ENCODE results near the gene CCNL1.

Gene CCNL1

GRCh38 chr3:157190380-157190872, 30.5 kb upstream of the CCNL1 start (continued):
- TF ChIP-seq ZFP3 (CRISPR knock-in tag; IDR thresholded peaks at IDR 0.05) = no peak
- TF ChIP-seq TCF4 (CRISPR knock-in tag; IDR thresholded peaks at IDR 0.05; ENCODE audit: borderline replicate concordance) = no peak
- no peak for TF ChIP-seq ZC3H10 (CRISPR knock-in tag; IDR thresholded peaks at IDR 0.05)

GRCh38 chr3:157188391-157188790, 28.4 kb upstream of the CCNL1 start:
- no peak for ATAC-seq
- TF ChIP-seq ZNF565 (CRISPR knock-in tag; conservative IDR thresholded peaks at IDR 0.05; ENCODE audit: low read depth) (no peak), GLIS3 (CRISPR knock-in tag; IDR thresholded peaks at IDR 0.05) (no peak), TCF4 (CRISPR knock-in tag; IDR thresholded peaks at IDR 0.05; ENCODE audit: borderline replicate concordance) (no peak)

GRCh38 chr3:157182879-157183278, 22.9 kb upstream of the CCNL1 start:
- ATAC-seq = no peak
- no peak for TF ChIP-seq ESRRG (CRISPR knock-in tag; IDR thresholded peaks at IDR 0.05)
- TF ChIP-seq TSHZ2 (CRISPR knock-in tag; IDR thresholded peaks at IDR 0.05) = no peak
- TF ChIP-seq OSR1 (CRISPR knock-in tag; IDR thresholded peaks at IDR 0.05) = no peak
- TF ChIP-seq, protein P1, sequence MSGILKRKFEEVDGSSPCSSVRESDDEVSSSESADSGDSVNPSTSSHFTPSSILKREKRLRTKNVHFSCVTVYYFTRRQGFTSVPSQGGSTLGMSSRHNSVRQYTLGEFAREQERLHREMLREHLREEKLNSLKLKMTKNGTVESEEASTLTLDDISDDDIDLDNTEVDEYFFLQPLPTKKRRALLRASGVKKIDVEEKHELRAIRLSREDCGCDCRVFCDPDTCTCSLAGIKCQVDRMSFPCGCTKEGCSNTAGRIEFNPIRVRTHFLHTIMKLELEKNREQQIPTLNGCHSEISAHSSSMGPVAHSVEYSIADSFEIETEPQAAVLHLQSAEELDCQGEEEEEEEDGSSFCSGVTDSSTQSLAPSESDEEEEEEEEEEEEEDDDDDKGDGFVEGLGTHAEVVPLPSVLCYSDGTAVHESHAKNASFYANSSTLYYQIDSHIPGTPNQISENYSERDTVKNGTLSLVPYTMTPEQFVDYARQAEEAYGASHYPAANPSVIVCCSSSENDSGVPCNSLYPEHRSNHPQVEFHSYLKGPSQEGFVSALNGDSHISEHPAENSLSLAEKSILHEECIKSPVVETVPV (CRISPR knock-in tag; IDR thresholded peaks at IDR 0.05) = no peak
- no peak for TF ChIP-seq ZFP3 (CRISPR knock-in tag; IDR thresholded peaks at IDR 0.05)
- TF ChIP-seq CSDC2 (CRISPR knock-in tag; IDR thresholded peaks at IDR 0.05) = no peak
- no peak for TF ChIP-seq TOX (CRISPR knock-in tag; IDR thresholded peaks at IDR 0.05; ENCODE audit: borderline replicate concordance)
- TF ChIP-seq ZFP30 (CRISPR knock-in tag; IDR thresholded peaks at IDR 0.05) = no peak
- no peak for TF ChIP-seq TCF4 (CRISPR knock-in tag; IDR thresholded peaks at IDR 0.05; ENCODE audit: borderline replicate concordance)
- TF ChIP-seq ISL1 (CRISPR knock-in tag; IDR thresholded peaks at IDR 0.05) = no peak
- TF ChIP-seq GLIS3 (CRISPR knock-in tag; IDR thresholded peaks at IDR 0.05) = no peak
- TF ChIP-seq, protein P2, sequence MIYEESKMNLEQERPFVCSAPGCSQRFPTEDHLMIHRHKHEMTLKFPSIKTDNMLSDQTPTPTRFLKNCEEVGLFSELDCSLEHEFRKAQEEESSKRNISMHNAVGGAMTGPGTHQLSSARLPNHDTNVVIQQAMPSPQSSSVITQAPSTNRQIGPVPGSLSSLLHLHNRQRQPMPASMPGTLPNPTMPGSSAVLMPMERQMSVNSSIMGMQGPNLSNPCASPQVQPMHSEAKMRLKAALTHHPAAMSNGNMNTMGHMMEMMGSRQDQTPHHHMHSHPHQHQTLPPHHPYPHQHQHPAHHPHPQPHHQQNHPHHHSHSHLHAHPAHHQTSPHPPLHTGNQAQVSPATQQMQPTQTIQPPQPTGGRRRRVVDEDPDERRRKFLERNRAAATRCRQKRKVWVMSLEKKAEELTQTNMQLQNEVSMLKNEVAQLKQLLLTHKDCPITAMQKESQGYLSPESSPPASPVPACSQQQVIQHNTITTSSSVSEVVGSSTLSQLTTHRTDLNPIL (CRISPR knock-in tag; IDR thresholded peaks at IDR 0.05; ENCODE audit: low read depth) = no peak
- TF ChIP-seq SNAI2 (CRISPR knock-in tag; IDR thresholded peaks at IDR 0.05) = no peak
- no peak for TF ChIP-seq RARB (CRISPR knock-in tag; IDR thresholded peaks at IDR 0.05)
- no peak for TF ChIP-seq POU6F1 (CRISPR knock-in tag; IDR thresholded peaks at IDR 0.05; ENCODE audit: borderline replicate concordance, low read depth)
- no peak for TF ChIP-seq PPARA (CRISPR knock-in tag; IDR thresholded peaks at IDR 0.05; ENCODE audit: borderline replicate concordance)

DNA sequence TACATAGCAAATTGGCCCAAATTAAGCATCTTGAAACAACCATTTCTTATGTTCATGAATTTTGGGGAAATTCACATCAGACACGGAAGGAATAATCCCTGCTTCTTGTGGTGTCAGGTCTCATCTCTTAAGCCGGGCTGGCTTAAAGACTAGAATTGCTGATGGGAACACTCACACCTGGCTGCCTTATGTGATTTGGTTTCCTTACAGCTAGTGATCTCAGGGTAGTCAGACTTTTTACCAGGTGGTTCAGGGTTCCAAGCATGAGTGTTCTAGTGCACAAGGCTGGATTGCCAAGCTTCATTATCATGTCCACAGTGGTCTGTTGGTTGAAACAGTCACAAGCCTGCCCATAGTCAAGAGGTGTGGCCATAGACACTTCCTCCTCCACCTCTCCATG, 20.3 kb upstream of the CCNL1 start:
- no peak for TF ChIP-seq ZFP3 (CRISPR knock-in tag; IDR thresholded peaks at IDR 0.05)
- TF ChIP-seq ARNTL (CRISPR knock-in tag; IDR thresholded peaks at IDR 0.05; ENCODE audit: borderline replicate concordance, low read depth) = no peak
- no peak for TF ChIP-seq OSR1 (CRISPR knock-in tag; IDR thresholded peaks at IDR 0.05)
- no peak for TF ChIP-seq TCF4 (CRISPR knock-in tag; IDR thresholded peaks at IDR 0.05; ENCODE audit: borderline replicate concordance)
- TF ChIP-seq TOX (CRISPR knock-in tag; IDR thresholded peaks at IDR 0.05; ENCODE audit: borderline replicate concordance) = no peak
- no peak for TF ChIP-seq ZNF8 (CRISPR knock-in tag; IDR thresholded peaks at IDR 0.05)
- TF ChIP-seq, protein P3, sequence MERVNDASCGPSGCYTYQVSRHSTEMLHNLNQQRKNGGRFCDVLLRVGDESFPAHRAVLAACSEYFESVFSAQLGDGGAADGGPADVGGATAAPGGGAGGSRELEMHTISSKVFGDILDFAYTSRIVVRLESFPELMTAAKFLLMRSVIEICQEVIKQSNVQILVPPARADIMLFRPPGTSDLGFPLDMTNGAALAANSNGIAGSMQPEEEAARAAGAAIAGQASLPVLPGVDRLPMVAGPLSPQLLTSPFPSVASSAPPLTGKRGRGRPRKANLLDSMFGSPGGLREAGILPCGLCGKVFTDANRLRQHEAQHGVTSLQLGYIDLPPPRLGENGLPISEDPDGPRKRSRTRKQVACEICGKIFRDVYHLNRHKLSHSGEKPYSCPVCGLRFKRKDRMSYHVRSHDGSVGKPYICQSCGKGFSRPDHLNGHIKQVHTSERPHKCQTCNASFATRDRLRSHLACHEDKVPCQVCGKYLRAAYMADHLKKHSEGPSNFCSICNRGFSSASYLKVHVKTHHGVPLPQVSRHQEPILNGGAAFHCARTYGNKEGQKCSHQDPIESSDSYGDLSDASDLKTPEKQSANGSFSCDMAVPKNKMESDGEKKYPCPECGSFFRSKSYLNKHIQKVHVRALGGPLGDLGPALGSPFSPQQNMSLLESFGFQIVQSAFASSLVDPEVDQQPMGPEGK (CRISPR knock-in tag; IDR thresholded peaks at IDR 0.05; ENCODE audit: borderline replicate concordance) = no peak
- no peak for TF ChIP-seq PPARA (CRISPR knock-in tag; IDR thresholded peaks at IDR 0.05; ENCODE audit: borderline replicate concordance)
- no peak for TF ChIP-seq TSHZ2 (CRISPR knock-in tag; IDR thresholded peaks at IDR 0.05)
- TF ChIP-seq RARB (CRISPR knock-in tag; IDR thresholded peaks at IDR 0.05) = no peak
- no peak for TF ChIP-seq ZC3H10 (CRISPR knock-in tag; IDR thresholded peaks at IDR 0.05)
- no peak for TF ChIP-seq ZNF70 (CRISPR knock-in tag; IDR thresholded peaks at IDR 0.05)
- no peak for ATAC-seq
